Colon (tissue), 2 donors: ENCODE data around the gene SFPQ.
"Not testable (repeated sequence)": the region's sequence is repeated elsewhere in the genome, so short reads cannot be mapped to it uniquely, and the experiment has no call there.

ENCODE experiments used
- FAIRE-seq: peaks from 2 replicates; lab custom pipeline; 2012; peaks lifted over from hg19 to GRCh38; lab: Jason Lieb, UNC
- donor health status: control.
- donor health status: control.

The SFPQ gene

DNA sequence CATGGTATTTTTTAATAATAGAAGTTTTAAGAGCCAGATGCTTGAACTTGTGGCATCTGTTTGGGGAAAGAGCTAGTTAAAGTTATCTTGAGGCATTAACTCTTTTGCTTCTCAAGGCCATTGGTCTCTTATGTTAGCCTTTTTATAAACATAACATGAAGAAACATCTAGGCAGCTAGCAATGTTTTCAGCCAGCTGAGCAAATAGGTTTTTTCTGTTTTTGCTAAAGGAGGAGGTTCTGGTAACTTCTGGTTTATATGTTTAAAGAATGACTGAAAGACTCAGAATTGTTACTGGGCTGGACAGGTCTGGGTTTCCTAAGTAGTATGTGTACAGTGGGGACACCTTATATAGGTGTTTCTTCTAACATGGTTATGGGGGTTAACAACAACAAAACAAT lies 50.7 kb downstream of the SFPQ start:
- not testable (repeated sequence) for FAIRE-seq

DNA sequence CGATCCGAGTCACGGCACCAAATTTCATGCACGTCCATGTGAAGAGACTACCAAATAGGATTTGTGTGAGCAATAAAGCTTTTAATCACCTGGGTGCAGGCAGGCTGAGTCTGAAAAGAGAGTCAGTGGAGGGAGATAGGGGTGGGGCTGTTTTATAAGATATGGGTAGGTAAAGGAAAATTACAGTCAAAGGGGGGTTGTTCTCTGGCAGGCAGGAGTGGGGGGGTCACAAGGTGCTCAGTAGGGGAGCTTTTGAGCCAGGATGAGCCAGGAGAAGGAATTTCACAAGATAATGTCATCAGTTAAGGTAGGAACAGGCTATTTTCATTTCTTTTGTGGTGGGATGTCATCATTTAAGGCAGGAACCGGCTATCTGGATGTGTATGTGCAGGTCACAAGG lies 55.4 kb downstream of the SFPQ start:
- FAIRE-seq: not testable (repeated sequence)

DNA sequence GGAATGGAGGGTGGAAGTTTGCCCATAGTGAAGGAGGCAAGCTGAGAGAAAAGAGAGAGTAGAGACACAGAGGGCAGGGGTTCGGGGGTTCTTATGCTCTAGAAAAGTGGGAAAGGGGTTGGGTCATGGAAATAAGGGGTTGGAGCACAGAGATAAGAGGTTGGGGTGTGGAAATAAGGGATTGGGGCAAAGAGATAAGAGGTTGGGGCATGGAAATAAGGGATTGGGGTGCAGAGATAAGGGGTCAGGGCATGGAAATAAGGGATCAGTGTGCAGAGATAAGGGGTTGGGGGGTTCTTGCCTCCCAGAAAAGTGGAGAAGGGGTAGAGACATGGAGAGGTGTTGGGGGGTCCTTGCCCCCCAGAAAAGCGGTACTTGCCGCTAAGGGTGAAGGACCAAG lies 56.2 kb downstream of the SFPQ start:
- FAIRE-seq: no peak
